Fibroblast of mammary gland (primary cell): Measurements from ENCODE around the gene TAS2R60.

ENCODE experiments used
- DNase-seq: peaks from one replicate; pipeline ENCODE4 v3.0.0-alpha.2; 2010; ENCODE audit warnings: low read depth
- H3K4me3 ChIP-seq: 2 replicates; pipeline ENCODE4 v1.5.1; 2011; ENCODE audit warnings: low read depth, mild to moderate bottlenecking, low read length, moderate library complexity; ENCODE audit not compliant: control insufficient read depth
- CTCF ChIP-seq: conservative IDR thresholded peaks from 2 replicates; pipeline ENCODE4 v1.5.1; 2011; ENCODE audit warnings: low read depth, low read length, inconsistent platforms; ENCODE audit not compliant: control insufficient read depth, insufficient read depth

Gene TAS2R60

GRCh38 chr7:143447466-143447865, 4.2 kb downstream of the TAS2R60 start:
- no peak overlapping the region for H3K4me3 ChIP-seq
- TF ChIP-seq CTCF: no peak

DNA sequence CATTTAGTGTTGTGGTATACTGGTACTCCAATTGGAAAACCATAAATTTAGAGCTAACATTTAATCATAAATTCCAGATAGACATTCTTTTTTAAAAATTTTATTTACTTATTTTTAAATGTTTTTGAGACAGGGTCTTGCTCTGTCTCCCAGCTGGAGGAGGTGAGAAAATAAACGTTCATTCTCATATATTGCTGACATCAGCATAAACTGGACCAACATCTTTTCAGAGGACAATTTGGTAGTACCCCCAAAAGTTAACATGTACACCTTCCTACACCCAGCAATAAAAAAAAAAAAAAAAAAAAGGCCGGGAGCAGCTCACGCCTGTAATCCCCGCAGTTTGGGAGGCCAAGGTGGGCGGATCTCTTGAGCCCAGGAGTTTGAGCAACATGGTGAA, 5.2 kb downstream of the TAS2R60 start:
- no peak overlapping the region for H3K4me3 ChIP-seq
- no peak for DNase-seq
- TF ChIP-seq CTCF: no peak

More at GRCh38 chr7:143447466-143447865, 4.2 kb downstream of the TAS2R60 start:
- no peak for DNase-seq

GRCh38 chr7:143449793-143450192, 6.5 kb downstream of the TAS2R60 start:
- DNase-seq: no peak
- no peak overlapping the region for H3K4me3 ChIP-seq
- TF ChIP-seq CTCF: no peak

DNA sequence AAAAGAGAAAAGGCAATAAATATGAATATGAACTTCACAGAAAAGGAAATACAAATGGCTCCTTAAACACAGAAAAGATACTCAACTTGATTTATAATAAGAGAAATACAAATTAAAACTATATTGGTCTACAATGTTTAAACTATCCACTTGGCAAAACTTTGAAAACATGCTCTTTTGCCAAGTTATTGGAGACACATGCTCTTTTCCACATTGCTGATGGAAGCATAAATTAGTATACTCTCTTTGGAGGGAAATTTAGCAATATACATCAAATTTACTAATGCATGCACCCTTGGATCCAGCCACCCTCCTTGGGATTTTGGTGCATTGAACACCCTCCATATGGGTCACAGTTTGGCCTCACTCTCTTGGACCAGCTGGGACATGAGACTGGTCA, 7.9 kb downstream of the TAS2R60 start:
- no peak for TF ChIP-seq CTCF
- no peak for DNase-seq
- H3K4me3 ChIP-seq: no peak overlapping the region

GRCh38 chr7:143451746-143452145, 8.5 kb downstream of the TAS2R60 start:
- no peak for TF ChIP-seq CTCF

DNA sequence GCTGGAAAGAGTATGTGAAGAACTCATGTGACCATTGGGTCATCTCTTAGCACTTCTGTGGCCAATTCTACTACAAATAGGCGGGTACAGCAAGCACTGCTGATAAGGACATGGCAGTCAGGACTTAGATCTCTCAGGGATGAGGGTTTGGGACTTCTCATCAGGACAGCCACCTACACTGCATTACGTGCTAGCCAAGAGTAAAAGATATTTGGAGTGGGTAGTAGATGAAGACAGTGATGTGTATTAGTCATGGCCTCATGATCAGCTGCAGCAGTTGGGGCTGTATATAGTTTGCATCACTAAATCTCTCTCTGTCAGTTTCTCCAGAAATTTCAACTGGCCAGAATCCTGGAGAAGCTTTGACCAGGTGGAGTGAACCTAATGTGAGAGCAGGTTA, 9.2 kb downstream of the TAS2R60 start:
- H3K4me3 ChIP-seq: no peak overlapping the region
- peak; percentile 47 for DNase-seq
- TF ChIP-seq CTCF: no peak

More at GRCh38 chr7:143451746-143452145, 8.5 kb downstream of the TAS2R60 start:
- no peak for DNase-seq
- H3K4me3 ChIP-seq: no peak overlapping the region

DNA sequence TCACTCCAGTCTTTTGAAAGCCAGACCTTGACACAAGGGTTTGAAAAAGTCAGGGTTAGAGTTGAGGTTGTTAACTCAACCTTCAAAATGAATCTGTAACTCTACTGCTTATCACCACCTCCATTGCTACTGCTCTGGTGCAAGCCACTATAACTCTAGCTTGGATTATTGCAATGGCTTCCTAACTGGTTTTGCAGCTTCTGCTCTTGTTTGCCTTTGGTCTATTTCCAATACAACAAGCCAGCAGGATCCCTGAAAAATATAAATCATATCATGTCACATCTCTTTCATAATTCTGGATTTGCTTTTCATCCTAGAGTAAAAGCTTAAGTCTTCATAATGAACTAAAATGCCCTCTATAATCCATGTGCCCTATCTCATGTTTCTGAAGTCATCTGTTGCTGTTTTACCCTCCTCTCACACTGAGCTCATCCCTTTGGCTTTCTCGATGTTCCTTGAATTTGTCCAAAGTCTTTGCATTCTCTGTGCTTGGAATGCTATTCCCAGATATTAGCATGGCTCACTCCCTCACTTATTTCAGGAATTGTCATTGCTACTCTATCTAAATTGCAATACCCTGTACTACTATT, 10.9 kb downstream of the TAS2R60 start:
- no peak overlapping the region for H3K4me3 ChIP-seq
- DNase-seq: no peak
- no peak for TF ChIP-seq CTCF
